Amniotic epithelial cell (primary cell): Measurements from ENCODE around the gene RND1.

Experiments used
- DNase-seq: peaks from one replicate; pipeline ENCODE4 v3.0.0-alpha.2; 2010; ENCODE audit warnings: low read depth

RND1 gene

GRCh38 chr12:48810903-48811431 lies 54.7 kb downstream of the RND1 start:
- peak; percentile 98 for DNase-seq

GRCh38 chr12:48807981-48808380 lies 57.7 kb downstream of the RND1 start:
- DNase-seq, result no peak
